Loucy (cell line): Measurements from ENCODE around the gene SPIRE2.

Source experiments
- H2AFZ ChIP-seq: fragments of 200-600 bp; sonication (generic); 2 replicates; pipeline ENCODE4 v1.6.0; 2016; ENCODE audit warnings: antibody characterized with exemption, mild to moderate bottlenecking, low read length, moderate library complexity
- H3F3A ChIP-seq: fragments of 200-600 bp; 2 replicates; pipeline ENCODE4 v1.6.0; 2016; ENCODE audit warnings: antibody characterized with exemption, low read depth, mild to moderate bottlenecking
- H3K27me3 ChIP-seq: fragments of 200-600 bp; sonication (generic); 2 replicates; pipeline ENCODE4 v1.6.1; 2014; ENCODE audit warnings: low read length, mild to moderate bottlenecking; ENCODE audit not compliant: insufficient read depth, poor library complexity, severe bottlenecking
- H3K36me3 ChIP-seq: fragments of 200-600 bp; sonication (generic); 2 replicates; pipeline ENCODE4 v1.6.1; 2016; ENCODE audit warnings: low read length; ENCODE audit not compliant: insufficient read depth
- H3K4me1 ChIP-seq: fragments of 200-600 bp; sonication (generic); 2 replicates; pipeline ENCODE4 v1.5.1; 2014; ENCODE audit warnings: low read length, mild to moderate bottlenecking; ENCODE audit not compliant: insufficient read depth, poor library complexity, severe bottlenecking
- H3K4me2 ChIP-seq: fragments of 200-600 bp; sonication (generic); 2 replicates; pipeline ENCODE4 v1.6.0; 2014; ENCODE audit warnings: antibody characterized with exemption, low read length, low read depth, mild to moderate bottlenecking; ENCODE audit not compliant: poor library complexity, severe bottlenecking
- H3K4me3 ChIP-seq: fragments of 200-600 bp; sonication (generic); 2 replicates; pipeline ENCODE4 v1.5.1; 2014; ENCODE audit warnings: low read length, mild to moderate bottlenecking, mixed read lengths; ENCODE audit not compliant: poor library complexity, severe bottlenecking
- H3K79me2 ChIP-seq: fragments of 200-600 bp; sonication (generic); 2 replicates; pipeline ENCODE4 v1.6.1; 2014; ENCODE audit warnings: low read length; ENCODE audit not compliant: insufficient read depth
- H3K9ac ChIP-seq: fragments of 200-600 bp; sonication (generic); 2 replicates; pipeline ENCODE4 v1.6.0; 2014; ENCODE audit warnings: mild to moderate bottlenecking, low read depth, low read length, moderate library complexity; ENCODE audit not compliant: poor library complexity, severe bottlenecking
- H3K9me2 ChIP-seq: fragments of 200-600 bp; sonication (generic); replicated peaks from 2 replicates; pipeline ENCODE4 v1.6.1; 2016; ENCODE audit warnings: low read depth, low read length, mixed read lengths
- H3K9me3 ChIP-seq: fragments of 200-600 bp; sonication (generic); 2 replicates; pipeline ENCODE4 v1.6.1; 2014; ENCODE audit warnings: mild to moderate bottlenecking, antibody characterized with exemption, low read length, low read depth; ENCODE audit not compliant: insufficient read depth
- H4K20me1 ChIP-seq: fragments of 200-600 bp; sonication (generic); 2 replicates; pipeline ENCODE4 v1.6.0; 2014; ENCODE audit warnings: antibody characterized with exemption, low read length, mild to moderate bottlenecking; ENCODE audit not compliant: insufficient read depth, poor library complexity, severe bottlenecking
- CTCF ChIP-seq: fragments of 200-600 bp; sonication (generic); conservative IDR thresholded peaks from 2 replicates; pipeline ENCODE4 v1.5.1; 2014; ENCODE audit warnings: mild to moderate bottlenecking, antibody characterized with exemption, low read length
- EZH2phosphoT487 ChIP-seq: fragments of 200-600 bp; IDR thresholded peaks from 2 replicates; pipeline ENCODE4 v1.6.1; 2018; ENCODE audit warnings: antibody characterized with exemption, mild to moderate bottlenecking, moderate library complexity, borderline replicate concordance

The SPIRE2 gene

GRCh38 chr16:89909777-89910716, 81.8 kb downstream of the SPIRE2 start:
- TF ChIP-seq EZH2phosphoT487: no peak
- TF ChIP-seq CTCF: peak; percentile 63
- no peaks in the 10 kb centered on the region for H3K79me2 ChIP-seq
- no peaks in the 10 kb centered on the region for H3K4me1 ChIP-seq
- H3K9ac ChIP-seq: no peak overlapping the region
- no peaks in the 10 kb centered on the region for H3K27me3 ChIP-seq
- H2AFZ ChIP-seq: no peak overlapping the region
- H3K4me3 ChIP-seq: no peak overlapping the region
- H3K9me3 ChIP-seq: no peaks in the 10 kb centered on the region
- H3F3A ChIP-seq: no peaks in the 10 kb centered on the region
- H3K9me2 ChIP-seq: no peaks in the 10 kb centered on the region
- H4K20me1 ChIP-seq: no peaks in the 10 kb centered on the region
- H3K36me3 ChIP-seq: no peaks in the 10 kb centered on the region
- H3K4me2 ChIP-seq: no peak overlapping the region

- Histone ChIP-seq H3K27me3 (no peaks in the 10 kb centered on the region), H3K4me1 (no peaks in the 10 kb centered on the region), H3F3A (no peaks in the 10 kb centered on the region), H4K20me1 (no peaks in the 10 kb centered on the region), H3K4me2 (no peak overlapping the region), H2AFZ (no peak overlapping the region), H3K79me2 (no peaks in the 10 kb centered on the region), H3K4me3 (no peak overlapping the region), H3K9me2 (no peaks in the 10 kb centered on the region), H3K9ac (no peak overlapping the region), H3K36me3 (no peaks in the 10 kb centered on the region), H3K9me3 (no peaks in the 10 kb centered on the region)
- TF ChIP-seq EZH2phosphoT487 (no peak), CTCF (no peak)
These were observed 82.6 kb downstream of the SPIRE2 start for GRCh38 chr16:89910717-89911354.

GRCh38 chr16:89911375-89911774, 83.1 kb downstream of the SPIRE2 start:
- Histone ChIP-seq H3K4me1 (no peaks in the 10 kb centered on the region), H3K36me3 (no peaks in the 10 kb centered on the region), H2AFZ (no peak overlapping the region), H3K9ac (no peak overlapping the region), H3K27me3 (no peaks in the 10 kb centered on the region), H3K4me2 (no peak overlapping the region), H3K9me2 (no peaks in the 10 kb centered on the region), H3F3A (no peaks in the 10 kb centered on the region), H4K20me1 (no peaks in the 10 kb centered on the region), H3K9me3 (no peaks in the 10 kb centered on the region), H3K79me2 (no peaks in the 10 kb centered on the region), H3K4me3 (no peak overlapping the region)
- TF ChIP-seq EZH2phosphoT487: no peak
- no peak for TF ChIP-seq CTCF
